DOHH2 (cell line): ENCODE measurements around the gene IRAK3.
"Not testable (repeated sequence)": the region's sequence is repeated elsewhere in the genome, so short reads cannot be mapped to it uniquely, and the experiment has no call there.

Experiments
- EZH2phosphoT487 ChIP-seq: fragments of 200-600 bp; sonication (generic); IDR thresholded peaks from 2 replicates; pipeline ENCODE4 v1.6.1; 2017; ENCODE audit warnings: borderline replicate concordance, mild to moderate bottlenecking, antibody characterized with exemption, low read length, moderate library complexity, mixed read lengths
- TF ChIP-seq, protein P1 (sequence below): fragments of 200-600 bp; sonication (generic); IDR thresholded peaks from one replicate; pipeline ENCODE4 v1.5.1; 2014; ENCODE audit warnings: antibody characterized with exemption, mild to moderate bottlenecking, low read depth, low read length; ENCODE audit not compliant: poor library complexity, severe bottlenecking

DNA sequence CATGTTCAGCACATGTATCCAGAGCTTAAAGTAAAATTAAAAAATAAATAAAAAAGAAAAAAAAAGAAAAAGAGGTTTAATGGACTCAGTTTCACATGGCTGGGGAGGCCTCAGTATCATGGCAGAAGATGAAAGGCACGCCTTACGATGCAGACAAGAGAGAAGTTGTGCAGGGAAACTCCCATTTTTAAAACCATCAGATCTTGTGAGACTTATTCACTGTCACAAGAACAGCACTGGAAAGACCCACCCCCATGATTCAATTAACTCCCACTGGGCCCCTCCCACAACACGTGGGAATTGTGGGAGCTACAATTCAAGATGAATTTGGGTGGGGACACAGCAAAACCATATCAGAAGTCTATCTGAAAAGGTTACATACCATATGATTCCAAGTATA, 24.0 kb downstream of the IRAK3 start:
- TF ChIP-seq, protein P1, sequence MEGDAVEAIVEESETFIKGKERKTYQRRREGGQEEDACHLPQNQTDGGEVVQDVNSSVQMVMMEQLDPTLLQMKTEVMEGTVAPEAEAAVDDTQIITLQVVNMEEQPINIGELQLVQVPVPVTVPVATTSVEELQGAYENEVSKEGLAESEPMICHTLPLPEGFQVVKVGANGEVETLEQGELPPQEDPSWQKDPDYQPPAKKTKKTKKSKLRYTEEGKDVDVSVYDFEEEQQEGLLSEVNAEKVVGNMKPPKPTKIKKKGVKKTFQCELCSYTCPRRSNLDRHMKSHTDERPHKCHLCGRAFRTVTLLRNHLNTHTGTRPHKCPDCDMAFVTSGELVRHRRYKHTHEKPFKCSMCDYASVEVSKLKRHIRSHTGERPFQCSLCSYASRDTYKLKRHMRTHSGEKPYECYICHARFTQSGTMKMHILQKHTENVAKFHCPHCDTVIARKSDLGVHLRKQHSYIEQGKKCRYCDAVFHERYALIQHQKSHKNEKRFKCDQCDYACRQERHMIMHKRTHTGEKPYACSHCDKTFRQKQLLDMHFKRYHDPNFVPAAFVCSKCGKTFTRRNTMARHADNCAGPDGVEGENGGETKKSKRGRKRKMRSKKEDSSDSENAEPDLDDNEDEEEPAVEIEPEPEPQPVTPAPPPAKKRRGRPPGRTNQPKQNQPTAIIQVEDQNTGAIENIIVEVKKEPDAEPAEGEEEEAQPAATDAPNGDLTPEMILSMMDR: not testable (repeated sequence)
- not testable (repeated sequence) for TF ChIP-seq EZH2phosphoT487
